ENCODE results near the gene LAMB4. TPM values are rescaled to one million over a fixed set of nuclear protein-coding genes. Genes with fewer than 3 reads are reported as not detected.

The LAMB4 gene, protein sequence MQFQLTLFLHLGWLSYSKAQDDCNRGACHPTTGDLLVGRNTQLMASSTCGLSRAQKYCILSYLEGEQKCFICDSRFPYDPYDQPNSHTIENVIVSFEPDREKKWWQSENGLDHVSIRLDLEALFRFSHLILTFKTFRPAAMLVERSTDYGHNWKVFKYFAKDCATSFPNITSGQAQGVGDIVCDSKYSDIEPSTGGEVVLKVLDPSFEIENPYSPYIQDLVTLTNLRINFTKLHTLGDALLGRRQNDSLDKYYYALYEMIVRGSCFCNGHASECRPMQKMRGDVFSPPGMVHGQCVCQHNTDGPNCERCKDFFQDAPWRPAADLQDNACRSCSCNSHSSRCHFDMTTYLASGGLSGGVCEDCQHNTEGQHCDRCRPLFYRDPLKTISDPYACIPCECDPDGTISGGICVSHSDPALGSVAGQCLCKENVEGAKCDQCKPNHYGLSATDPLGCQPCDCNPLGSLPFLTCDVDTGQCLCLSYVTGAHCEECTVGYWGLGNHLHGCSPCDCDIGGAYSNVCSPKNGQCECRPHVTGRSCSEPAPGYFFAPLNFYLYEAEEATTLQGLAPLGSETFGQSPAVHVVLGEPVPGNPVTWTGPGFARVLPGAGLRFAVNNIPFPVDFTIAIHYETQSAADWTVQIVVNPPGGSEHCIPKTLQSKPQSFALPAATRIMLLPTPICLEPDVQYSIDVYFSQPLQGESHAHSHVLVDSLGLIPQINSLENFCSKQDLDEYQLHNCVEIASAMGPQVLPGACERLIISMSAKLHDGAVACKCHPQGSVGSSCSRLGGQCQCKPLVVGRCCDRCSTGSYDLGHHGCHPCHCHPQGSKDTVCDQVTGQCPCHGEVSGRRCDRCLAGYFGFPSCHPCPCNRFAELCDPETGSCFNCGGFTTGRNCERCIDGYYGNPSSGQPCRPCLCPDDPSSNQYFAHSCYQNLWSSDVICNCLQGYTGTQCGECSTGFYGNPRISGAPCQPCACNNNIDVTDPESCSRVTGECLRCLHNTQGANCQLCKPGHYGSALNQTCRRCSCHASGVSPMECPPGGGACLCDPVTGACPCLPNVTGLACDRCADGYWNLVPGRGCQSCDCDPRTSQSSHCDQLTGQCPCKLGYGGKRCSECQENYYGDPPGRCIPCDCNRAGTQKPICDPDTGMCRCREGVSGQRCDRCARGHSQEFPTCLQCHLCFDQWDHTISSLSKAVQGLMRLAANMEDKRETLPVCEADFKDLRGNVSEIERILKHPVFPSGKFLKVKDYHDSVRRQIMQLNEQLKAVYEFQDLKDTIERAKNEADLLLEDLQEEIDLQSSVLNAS (N-terminal part only)
- total RNA-seq = 16.8 to 21.0 TPM (median 18.3 TPM) in 3 replicates

DNA sequence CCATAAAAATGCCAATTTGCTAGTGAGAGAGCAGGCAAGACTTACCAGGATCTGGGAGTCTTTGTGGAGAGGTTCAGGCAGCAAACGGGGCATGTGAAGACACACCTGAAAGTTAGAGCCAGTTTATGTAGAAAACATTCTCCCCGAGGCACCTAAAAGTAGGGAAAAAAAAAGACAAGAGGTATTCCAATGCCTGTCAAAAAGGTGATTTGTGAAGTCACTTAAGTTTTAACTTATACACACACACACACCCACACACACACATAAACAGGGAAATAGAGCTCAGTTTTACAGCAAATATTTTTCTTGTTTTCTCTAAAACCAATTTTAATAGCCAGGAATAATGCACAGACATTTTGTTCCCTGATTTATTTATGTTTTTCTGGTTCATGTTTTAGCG, at the start of gene LAMB4:
Gene LAMB4, minus strand, starts transcription at position 101 of the 400 bp plus-strand sequence. CDS start 7,197 bp downstream, outside the sequence.
- no peak for DNase-seq (ENCODE audit: low spot score in 2 of 2, unreplicated experiment in 2 of 2)
- peaks cover 47% of the 10 kb centered on the region for H3K4me1 Mint-ChIP-seq
- peaks cover 5% of the 10 kb centered on the region for H3K9me3 Mint-ChIP-seq
- TF ChIP-seq, protein P1, sequence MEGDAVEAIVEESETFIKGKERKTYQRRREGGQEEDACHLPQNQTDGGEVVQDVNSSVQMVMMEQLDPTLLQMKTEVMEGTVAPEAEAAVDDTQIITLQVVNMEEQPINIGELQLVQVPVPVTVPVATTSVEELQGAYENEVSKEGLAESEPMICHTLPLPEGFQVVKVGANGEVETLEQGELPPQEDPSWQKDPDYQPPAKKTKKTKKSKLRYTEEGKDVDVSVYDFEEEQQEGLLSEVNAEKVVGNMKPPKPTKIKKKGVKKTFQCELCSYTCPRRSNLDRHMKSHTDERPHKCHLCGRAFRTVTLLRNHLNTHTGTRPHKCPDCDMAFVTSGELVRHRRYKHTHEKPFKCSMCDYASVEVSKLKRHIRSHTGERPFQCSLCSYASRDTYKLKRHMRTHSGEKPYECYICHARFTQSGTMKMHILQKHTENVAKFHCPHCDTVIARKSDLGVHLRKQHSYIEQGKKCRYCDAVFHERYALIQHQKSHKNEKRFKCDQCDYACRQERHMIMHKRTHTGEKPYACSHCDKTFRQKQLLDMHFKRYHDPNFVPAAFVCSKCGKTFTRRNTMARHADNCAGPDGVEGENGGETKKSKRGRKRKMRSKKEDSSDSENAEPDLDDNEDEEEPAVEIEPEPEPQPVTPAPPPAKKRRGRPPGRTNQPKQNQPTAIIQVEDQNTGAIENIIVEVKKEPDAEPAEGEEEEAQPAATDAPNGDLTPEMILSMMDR (IDR thresholded peaks at IDR 0.05; ENCODE audit: unreplicated experiment) = no peak
- peak within 1 kb of the TSS; percentile 80 for H3K27ac Mint-ChIP-seq
- peaks cover 5% of the 10 kb centered on the region for H3K36me3 Mint-ChIP-seq
- H3K27me3 Mint-ChIP-seq (ENCODE audit: low read depth) = no peaks in the 10 kb centered on the region
- peak within 1 kb of the TSS; percentile 49 for H3K4me3 Mint-ChIP-seq

DNA sequence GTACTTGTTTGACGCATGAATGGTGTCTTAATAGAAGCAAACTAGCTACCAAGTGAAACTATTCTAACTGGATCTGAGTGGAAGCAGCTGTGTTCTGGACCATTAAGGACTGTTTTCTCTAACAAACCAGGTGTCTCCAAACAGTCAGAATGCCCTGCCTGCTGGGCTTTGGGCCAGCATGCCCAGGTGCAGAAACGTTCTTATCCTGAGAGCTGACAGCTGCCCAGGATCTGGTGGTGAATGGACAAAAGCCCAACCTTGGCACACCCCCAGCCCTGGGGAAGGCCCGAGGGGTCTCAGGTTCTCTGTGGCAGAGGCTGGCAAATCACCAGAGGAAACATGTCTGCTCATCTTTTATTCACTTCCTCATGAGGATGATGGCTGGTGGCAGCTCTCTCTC, 48.2 kb upstream of the LAMB4 start:
- Mint-ChIP-seq H3K27me3 (ENCODE audit: low read depth) (peaks cover 16% of the 10 kb centered on the region), H3K4me3 (no peak overlapping the region), H3K36me3 (no peaks in the 10 kb centered on the region), H3K27ac (no peak overlapping the region), H3K9me3 (no peaks in the 10 kb centered on the region), H3K4me1 (no peaks in the 10 kb centered on the region)
- DNase-seq (ENCODE audit: low spot score in 2 of 2, unreplicated experiment in 2 of 2) = no peak
- TF ChIP-seq, protein P1 (IDR thresholded peaks at IDR 0.05; ENCODE audit: unreplicated experiment) = no peak

DNA sequence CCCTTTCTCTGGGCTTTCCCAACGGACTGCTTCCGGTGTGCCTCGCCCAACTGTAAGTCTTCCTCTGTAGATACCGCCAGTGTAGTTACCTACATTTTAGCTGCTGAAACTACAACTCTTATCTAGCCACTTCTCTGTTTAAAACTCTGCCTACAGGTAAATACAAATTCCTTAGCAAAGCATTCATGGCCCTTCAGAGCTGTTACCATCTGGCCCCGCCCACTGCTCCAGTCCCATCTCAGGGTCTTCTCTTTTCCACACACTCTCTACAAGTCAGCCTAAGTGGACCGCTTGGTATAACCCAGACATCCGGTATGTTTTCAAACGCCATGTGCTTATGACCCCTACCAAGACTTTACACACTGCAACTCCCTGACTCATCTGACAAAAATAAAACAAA, 41.0 kb upstream of the LAMB4 start:
- H3K4me3 Mint-ChIP-seq = no peak overlapping the region
- TF ChIP-seq, protein P1 (IDR thresholded peaks at IDR 0.05; ENCODE audit: unreplicated experiment) = no peak
- no peaks in the 10 kb centered on the region for H3K36me3 Mint-ChIP-seq
- H3K4me1 Mint-ChIP-seq = peaks cover 8% of the 10 kb centered on the region
- peaks cover 8% of the 10 kb centered on the region for H3K27me3 Mint-ChIP-seq (ENCODE audit: low read depth)
- H3K27ac Mint-ChIP-seq = no peak overlapping the region
- no peak for DNase-seq (ENCODE audit: low spot score in 2 of 2, unreplicated experiment in 2 of 2)
- H3K9me3 Mint-ChIP-seq = no peaks in the 10 kb centered on the region

DNA sequence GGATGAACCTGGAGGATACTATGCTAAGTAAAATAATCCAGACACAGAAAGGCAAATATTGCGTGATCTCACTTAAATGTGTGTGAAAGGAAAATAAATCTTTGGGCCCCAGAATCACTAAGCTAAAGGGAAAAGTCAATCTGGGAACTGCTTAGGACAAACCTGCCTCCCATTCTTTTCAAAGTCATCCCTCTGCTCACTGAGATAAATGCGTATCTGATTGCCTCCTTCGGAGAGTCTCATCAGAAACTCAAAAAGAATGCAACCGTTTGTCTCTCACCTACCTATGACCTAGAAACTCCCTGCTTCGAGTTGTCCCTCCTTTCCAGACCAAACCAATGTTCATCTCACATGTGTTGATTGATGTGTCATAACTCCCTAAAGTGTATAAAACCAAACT, 40.1 kb upstream of the LAMB4 start:
- H3K36me3 Mint-ChIP-seq = no peaks in the 10 kb centered on the region
- H3K4me1 Mint-ChIP-seq = peaks cover 8% of the 10 kb centered on the region
- H3K27ac Mint-ChIP-seq = no peak overlapping the region

More for the DNA sequence above, 40.1 kb upstream of the LAMB4 start:
- TF ChIP-seq, protein P1 (IDR thresholded peaks at IDR 0.05; ENCODE audit: unreplicated experiment) = no peak
- H3K27me3 Mint-ChIP-seq (ENCODE audit: low read depth) = peaks cover 8% of the 10 kb centered on the region
- H3K9me3 Mint-ChIP-seq = no peaks in the 10 kb centered on the region
- no peak for DNase-seq (ENCODE audit: low spot score in 2 of 2, unreplicated experiment in 2 of 2)
- no peak overlapping the region for H3K4me3 Mint-ChIP-seq
